WTC11 (cell line): ENCODE data around the gene CNTNAP5. TPM values are rescaled to one million over a fixed set of nuclear protein-coding genes. Genes with fewer than 3 reads are reported as not detected.

Experiments used
- ATAC-seq: fragments of 200-7000 bp; cut with Tn5 transposase; 2 replicates; pipeline ENCODE4 v1.10.0; 2021; ENCODE audit warnings: mild to moderate bottlenecking, moderate library complexity
- CTCF ChIA-PET: fragments of 300-600 bp; sonication (Branson Sonifier 250); formaldehyde crosslinking; loops from one replicate; lab custom pipeline; 2021; ENCODE audit warnings: antibody characterized with exemption; lab: Charles Lee
- POLR2A ChIA-PET: fragments of 350-600 bp; sonication (Branson Sonifier 250); formaldehyde crosslinking; loops from one replicate; lab custom pipeline; 2021; ENCODE audit warnings: antibody characterized with exemption; lab: Charles Lee
- DNase-seq: peaks from one replicate; pipeline ENCODE4 v3.0.0; 2021; ENCODE audit warnings: low spot score
- H3K27ac Mint-ChIP-seq: 2 replicates; pipeline ENCODE4 v1.8.0; 2021; ENCODE audit warnings: mixed read lengths
- H3K27me3 Mint-ChIP-seq: 2 replicates; pipeline ENCODE4 v1.8.0; 2021; ENCODE audit warnings: low read depth, mild to moderate bottlenecking, moderate library complexity, mixed read lengths
- H3K36me3 Mint-ChIP-seq: 2 replicates; pipeline ENCODE4 v1.8.0; 2021; ENCODE audit warnings: mixed read lengths
- H3K4me1 Mint-ChIP-seq: 2 replicates; pipeline ENCODE4 v1.8.0; 2022; ENCODE audit warnings: mixed read lengths
- H3K4me3 Mint-ChIP-seq: 2 replicates; pipeline ENCODE4 v1.8.0; 2021; ENCODE audit warnings: mild to moderate bottlenecking, moderate library complexity, mixed read lengths
- H3K9me3 Mint-ChIP-seq: 2 replicates; pipeline ENCODE4 v1.8.0; 2021; ENCODE audit warnings: mixed read lengths
- ATF3 ChIP-seq: sonication (generic); formaldehyde crosslinking; conservative IDR thresholded peaks from 2 replicates; pipeline ENCODE4 v1.8.1; 2022; ENCODE audit warnings: mild to moderate bottlenecking, missing genetic modification reagents
- CREM ChIP-seq: sonication (generic); formaldehyde crosslinking; IDR thresholded peaks from 2 replicates; pipeline ENCODE4 v1.8.1; 2022; ENCODE audit warnings: mild to moderate bottlenecking, missing genetic modification reagents, moderate library complexity
- E2F4 ChIP-seq: sonication (generic); formaldehyde crosslinking; IDR thresholded peaks from 2 replicates; pipeline ENCODE4 v1.8.1; 2022; ENCODE audit warnings: low read depth, mild to moderate bottlenecking, moderate library complexity, missing genetic modification reagents, borderline replicate concordance
- ELF4 ChIP-seq: sonication (generic); formaldehyde crosslinking; IDR thresholded peaks from 2 replicates; pipeline ENCODE4 v1.8.1; 2022; ENCODE audit warnings: low read depth, mild to moderate bottlenecking, moderate library complexity, missing genetic modification reagents
- ESRRA ChIP-seq: sonication (generic); formaldehyde crosslinking; IDR thresholded peaks from 2 replicates; pipeline ENCODE4 v1.8.1; 2022; ENCODE audit warnings: mild to moderate bottlenecking, missing genetic modification reagents, borderline replicate concordance
- FOXP4 ChIP-seq: sonication (generic); formaldehyde crosslinking; IDR thresholded peaks from 2 replicates; pipeline ENCODE4 v1.8.0; 2022; ENCODE audit warnings: mild to moderate bottlenecking, missing genetic modification reagents
- GTF2I ChIP-seq: fragments of 250-450 bp; sonication (Bioruptor Pico); conservative IDR thresholded peaks from 2 replicates; pipeline ENCODE4 v1.4.0; 2021; ENCODE audit warnings: mild to moderate bottlenecking
- IRF1 ChIP-seq: sonication (generic); formaldehyde crosslinking; IDR thresholded peaks from 2 replicates; pipeline ENCODE4 v1.8.0; 2023; ENCODE audit warnings: missing genetic modification reagents
- JAZF1 ChIP-seq: fragments of 250-450 bp; sonication (Bioruptor Pico); IDR thresholded peaks from 2 replicates; pipeline ENCODE4 v1.9.0; 2021; ENCODE audit warnings: moderate library complexity, mild to moderate bottlenecking, inconsistent platforms
- JUN ChIP-seq: sonication (generic); formaldehyde crosslinking; IDR thresholded peaks from 2 replicates; pipeline ENCODE4 v1.8.0; 2023; ENCODE audit warnings: mild to moderate bottlenecking, missing genetic modification reagents
- KAT7 ChIP-seq: sonication (generic); formaldehyde crosslinking; IDR thresholded peaks from 2 replicates; pipeline ENCODE4 v1.8.1; 2023; ENCODE audit warnings: missing genetic modification reagents, mild to moderate bottlenecking, borderline replicate concordance
- MLX ChIP-seq: sonication (generic); formaldehyde crosslinking; IDR thresholded peaks from 2 replicates; pipeline ENCODE4 v1.8.1; 2023; ENCODE audit warnings: mild to moderate bottlenecking, missing genetic modification reagents, moderate library complexity
- NFE2L1 ChIP-seq: sonication (generic); formaldehyde crosslinking; IDR thresholded peaks from 2 replicates; pipeline ENCODE4 v1.8.1; 2023; ENCODE audit warnings: missing genetic modification reagents
- SMAD3 ChIP-seq: sonication (generic); formaldehyde crosslinking; IDR thresholded peaks from 2 replicates; pipeline ENCODE4 v1.8.0; 2022; ENCODE audit warnings: missing genetic modification reagents, mild to moderate bottlenecking, borderline replicate concordance
- TEAD1 ChIP-seq: sonication (generic); formaldehyde crosslinking; IDR thresholded peaks from 2 replicates; pipeline ENCODE4 v1.8.0; 2022; ENCODE audit warnings: mild to moderate bottlenecking, missing genetic modification reagents
- USF2 ChIP-seq: sonication (generic); formaldehyde crosslinking; IDR thresholded peaks from 2 replicates; pipeline ENCODE4 v1.8.1; 2023; ENCODE audit warnings: mild to moderate bottlenecking, missing genetic modification reagents, moderate library complexity
- ZNF281 ChIP-seq: sonication (generic); formaldehyde crosslinking; IDR thresholded peaks from 2 replicates; pipeline ENCODE4 v1.8.0; 2023; ENCODE audit warnings: mild to moderate bottlenecking, missing genetic modification reagents
- ZNF317 ChIP-seq: sonication (generic); formaldehyde crosslinking; IDR thresholded peaks from 2 replicates; pipeline ENCODE4 v1.8.1; 2023; ENCODE audit warnings: low read depth, mild to moderate bottlenecking, moderate library complexity, missing genetic modification reagents, borderline replicate concordance
- ZNF532 ChIP-seq: fragments of 250-450 bp; sonication (Bioruptor Pico); IDR thresholded peaks from 2 replicates; pipeline ENCODE4 v1.9.0; 2021; ENCODE audit warnings: mild to moderate bottlenecking, borderline replicate concordance
- total RNA-seq: library from RNA; stranded (reverse); gene quantifications from 3 replicates; pipeline ENCODE4 v1.2.3, GENCODE V29; 2021

Gene CNTNAP5
- total RNA-seq, 1 experiment from 2014 or later: 0.22 TPM

GRCh38 chr2:124877141-124877577 lies 852.1 kb downstream of the CNTNAP5 start:
- TF ChIP-seq MLX (no peak), ZNF317 (CRISPR knock-in tag) (no peak), E2F4 (CRISPR knock-in tag) (no peak), JAZF1 (CRISPR knock-in tag) (no peak), GTF2I (CRISPR knock-in tag) (no peak), ZNF532 (CRISPR knock-in tag) (no peak), ZNF281 (CRISPR knock-in tag) (no peak), TEAD1 (CRISPR knock-in tag) (no peak), NFE2L1 (no peak), FOXP4 (CRISPR knock-in tag) (no peak), ELF4 (no peak), SMAD3 (CRISPR knock-in tag) (no peak), USF2 (CRISPR knock-in tag) (no peak), JUN (CRISPR knock-in tag) (no peak), CREM (CRISPR knock-in tag) (no peak), IRF1 (CRISPR knock-in tag) (no peak), ESRRA (CRISPR knock-in tag) (no peak), ATF3 (CRISPR knock-in tag) (no peak), KAT7 (no peak)
- H3K9me3 Mint-ChIP-seq: peaks cover 26% of the 10 kb centered on the region
- ATAC-seq: no peak

More at GRCh38 chr2:124877141-124877577, 852.1 kb downstream of the CNTNAP5 start:
- POLR2A ChIA-PET: no interaction called here
- no peak overlapping the region for H3K4me3 Mint-ChIP-seq
- H3K4me1 Mint-ChIP-seq: peaks cover 11% of the 10 kb centered on the region
- H3K27me3 Mint-ChIP-seq: no peaks in the 10 kb centered on the region
- CTCF ChIA-PET: no interaction called here
- H3K36me3 Mint-ChIP-seq: peaks cover under 1% of the 10 kb centered on the region; the same call in 1 of the 2 replicates
- DNase-seq: no peak
- no peak overlapping the region for H3K27ac Mint-ChIP-seq
